ENCODE results near the gene BCL7A.
"Not testable (repeated sequence)": the region's sequence is repeated elsewhere in the genome, so short reads cannot be mapped to it uniquely, and the experiment has no call there.

The BCL7A gene

GRCh38 chr12:122021822-122022392 is at the start of gene BCL7A:
TSS of gene BCL7A (plus strand) at chr12:122021884. CDS start at chr12:122022092, 208 bp downstream.
- DNase-seq (ENCODE audit: low read depth in 2 of 2), result peak; percentile 39 to 54

GRCh38 chr12:121974026-121974985 is 47.4 kb upstream of the BCL7A start:
- no peak for DNase-seq (ENCODE audit: low read depth in 2 of 2)

DNA sequence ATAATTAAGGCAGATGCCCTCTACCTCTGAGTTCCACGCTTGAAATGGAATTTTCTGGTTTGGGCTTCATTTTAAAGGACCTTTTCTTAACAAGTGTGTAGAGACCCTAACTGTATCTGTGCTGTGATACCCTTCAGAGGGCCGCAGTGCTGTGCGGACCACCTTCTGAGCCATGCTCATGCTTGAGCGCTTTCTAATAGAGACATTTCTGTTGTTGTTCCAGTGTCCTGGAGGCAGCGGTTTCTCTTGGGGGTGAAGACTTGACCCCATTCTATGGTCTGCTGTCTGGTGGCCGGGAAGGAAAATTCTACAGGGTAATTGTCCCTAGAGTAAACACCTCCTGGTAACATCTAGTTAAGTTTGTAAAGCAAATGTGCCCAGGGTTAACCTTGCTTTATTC is 46.7 kb upstream of the BCL7A start:
- DNase-seq (ENCODE audit: low read depth in 2 of 2), result no peak

DNA sequence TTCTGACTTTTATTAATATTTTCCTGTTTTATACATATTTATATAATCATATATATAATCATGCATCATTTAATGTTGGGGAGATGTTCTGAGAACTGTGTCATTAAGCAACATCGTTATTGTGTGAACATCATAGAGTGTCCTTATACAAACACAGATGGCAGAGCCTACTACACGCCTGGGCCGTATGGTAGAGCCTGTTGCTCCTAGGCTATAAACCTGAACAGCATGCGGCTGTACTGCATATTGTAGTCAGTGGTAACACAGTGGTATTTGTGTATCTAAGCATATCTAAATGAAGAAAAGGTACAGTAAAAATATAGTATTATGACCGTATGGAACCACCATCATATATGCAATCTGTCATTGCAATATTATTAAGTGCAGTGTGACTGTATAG is 44.7 kb upstream of the BCL7A start:
- no peak for DNase-seq (ENCODE audit: low read depth in 2 of 2)

DNA sequence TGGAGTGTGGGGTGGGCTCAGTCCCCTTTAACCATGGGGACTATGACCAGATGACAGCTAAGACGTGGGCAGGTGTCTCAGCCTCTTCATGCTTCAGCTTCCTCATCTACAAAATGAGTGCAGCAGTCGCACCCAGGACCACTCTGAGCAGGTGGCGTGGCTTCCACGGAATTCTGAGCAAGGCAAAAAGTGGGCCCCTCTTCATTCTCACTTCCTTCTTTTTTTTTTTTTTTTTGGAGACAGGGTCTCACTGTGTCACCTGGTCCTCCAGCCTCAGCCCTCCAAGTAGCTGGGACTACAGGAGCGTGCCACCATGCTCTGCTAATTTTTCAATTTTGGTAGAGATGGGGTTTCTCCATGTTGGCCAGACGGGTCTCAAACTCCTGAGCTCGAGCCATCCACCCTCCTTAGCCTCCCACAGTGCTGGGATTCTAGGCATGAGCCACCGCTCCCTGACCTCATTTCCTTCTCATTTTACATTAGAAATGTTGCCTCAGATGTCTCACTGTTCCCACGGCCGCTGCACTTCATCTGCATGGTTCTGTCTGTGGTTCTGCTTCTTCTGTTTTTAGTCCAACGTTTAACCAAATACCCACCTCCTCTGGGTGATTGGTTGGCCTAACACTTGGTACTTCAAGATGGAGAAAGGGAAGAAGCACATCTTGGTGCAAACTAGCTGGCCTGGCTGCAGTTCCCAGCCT is 41.3 kb upstream of the BCL7A start:
- DNase-seq (ENCODE audit: low read depth in 2 of 2), result no peak

GRCh38 chr12:121980892-121981272 is 40.8 kb upstream of the BCL7A start:
- DNase-seq (ENCODE audit: low read depth in 2 of 2), result no peak

- DNase-seq (ENCODE audit: low read depth in 2 of 2), result no peak
Observed at GRCh38 chr12:121981456-121981855, 40.2 kb upstream of the BCL7A start.

DNA sequence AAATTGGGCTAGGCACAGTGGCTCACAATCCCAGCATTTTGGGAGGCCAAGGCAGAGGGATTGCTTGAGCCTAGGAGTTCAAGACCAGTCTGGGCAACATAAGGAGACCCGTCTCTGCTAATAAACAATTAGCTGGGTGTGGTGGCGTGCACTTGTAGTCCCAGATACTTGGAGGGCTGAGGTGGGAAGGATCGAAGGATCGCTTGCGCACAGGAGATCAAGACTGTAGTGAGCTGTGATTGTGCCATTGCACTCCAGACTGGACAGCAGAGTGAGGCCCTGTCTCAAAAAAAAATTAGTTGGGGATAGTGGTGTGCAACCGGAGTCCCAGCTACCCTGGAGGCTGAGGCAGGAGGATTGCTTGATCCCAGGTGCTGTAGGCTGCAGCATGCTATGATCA is 38.7 kb upstream of the BCL7A start:
- no peak for DNase-seq (ENCODE audit: low read depth in 2 of 2)

DNA sequence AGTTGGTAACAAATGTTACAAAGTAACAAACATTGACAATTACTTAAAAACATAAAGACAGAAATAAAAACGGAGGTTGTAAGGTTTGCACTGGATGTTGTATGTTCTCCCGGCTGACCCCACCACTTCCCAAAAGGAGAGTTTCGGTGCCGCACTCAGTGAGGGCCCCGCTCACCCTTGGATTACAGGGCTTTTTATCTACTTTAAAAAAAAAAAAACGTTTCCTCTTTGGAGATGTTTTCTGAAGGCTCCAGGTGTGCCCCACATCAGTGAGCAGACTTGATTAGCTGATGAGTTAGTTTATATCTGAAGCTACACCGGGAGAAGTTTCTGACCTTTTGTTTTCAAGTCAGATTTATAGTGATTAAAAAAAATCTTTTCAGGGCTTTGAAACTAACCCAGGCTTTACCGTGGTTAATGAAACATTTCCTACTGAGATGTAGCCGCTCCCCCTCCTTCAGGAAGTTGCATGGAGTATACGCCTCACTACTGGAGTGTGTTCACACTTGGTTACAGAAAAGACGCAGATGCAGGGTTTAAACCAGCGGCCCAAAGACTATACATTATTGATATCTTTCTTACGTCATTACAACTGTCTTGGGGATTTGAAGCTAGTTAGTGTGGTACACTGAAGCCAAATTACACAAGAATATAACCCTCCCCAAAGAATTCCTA is 38.0 kb upstream of the BCL7A start:
- DNase-seq (ENCODE audit: low read depth in 2 of 2), result no peak

- DNase-seq (ENCODE audit: low read depth in 2 of 2), result no peak
Observed at GRCh38 chr12:121986489-121987245, 35.0 kb upstream of the BCL7A start.

DNA sequence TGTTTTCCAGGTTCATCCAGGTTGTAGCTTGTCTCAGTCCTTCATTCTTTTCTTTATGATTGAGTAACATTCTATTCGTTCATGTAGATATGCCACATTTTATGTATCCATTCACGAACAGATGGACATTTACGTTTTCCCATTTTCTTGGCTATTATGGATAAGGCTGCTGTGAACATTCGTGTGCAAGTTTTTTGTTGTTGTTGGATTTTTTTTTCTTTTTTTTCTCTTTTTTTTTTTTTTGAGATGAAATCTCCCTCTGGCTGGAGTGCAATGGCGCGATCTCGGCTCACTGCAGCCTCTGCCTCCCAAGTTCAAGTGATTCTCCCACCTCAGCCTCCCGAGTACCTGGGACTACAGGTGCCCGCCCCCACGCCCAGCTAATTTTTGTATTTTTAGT is 33.2 kb upstream of the BCL7A start:
- DNase-seq (ENCODE audit: low read depth in 2 of 2), result not testable (repeated sequence)

GRCh38 chr12:121989276-121990113 is 32.2 kb upstream of the BCL7A start:
- no peak for DNase-seq (ENCODE audit: low read depth in 2 of 2)

GRCh38 chr12:121990114-121990647 is 31.5 kb upstream of the BCL7A start:
- no peak for DNase-seq (ENCODE audit: low read depth in 2 of 2)

DNA sequence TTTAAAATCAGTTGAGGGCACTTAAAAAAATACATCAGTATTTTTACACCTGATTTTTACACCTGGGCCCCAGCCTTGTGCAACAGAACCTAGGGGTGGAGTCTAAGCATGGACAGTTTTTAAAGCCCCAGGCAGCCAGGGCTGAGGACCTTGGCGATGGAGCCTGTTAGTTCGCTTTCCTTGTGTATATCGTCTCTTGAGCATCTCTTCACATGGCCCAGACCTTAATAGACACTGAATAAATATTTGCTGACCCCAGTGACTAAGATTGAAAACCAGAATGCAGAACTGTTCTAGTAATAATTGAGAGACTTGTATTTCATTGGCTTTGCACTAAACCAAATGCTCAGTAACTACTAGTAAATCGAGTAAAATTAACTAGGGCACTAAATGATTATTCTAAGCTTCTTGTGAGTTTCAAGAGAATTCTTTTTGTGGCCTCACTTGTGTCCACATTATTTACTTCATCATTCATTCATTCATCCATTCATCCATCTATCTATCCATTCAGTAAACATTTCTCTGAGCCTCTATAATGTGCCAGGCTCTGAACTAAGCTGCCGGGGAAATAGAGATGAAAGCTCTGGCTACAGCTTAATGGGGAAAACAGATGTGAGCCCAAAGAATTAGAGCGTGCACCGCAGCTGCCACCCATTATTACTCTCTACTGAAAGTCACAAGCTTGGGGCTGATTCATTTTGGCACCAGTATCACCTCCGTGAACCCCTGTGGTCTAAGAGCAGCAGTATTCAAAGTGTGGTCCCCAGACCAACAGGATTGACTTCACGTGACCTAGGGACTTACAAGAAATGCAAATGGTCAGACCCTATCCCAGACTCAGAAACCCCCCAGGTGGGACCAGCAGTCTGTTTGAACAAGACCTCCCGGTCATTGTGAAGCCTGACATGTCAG is 30.7 kb upstream of the BCL7A start:
- DNase-seq (ENCODE audit: low read depth in 2 of 2), result peak in 1 of 2 donors; percentile 33

DNA sequence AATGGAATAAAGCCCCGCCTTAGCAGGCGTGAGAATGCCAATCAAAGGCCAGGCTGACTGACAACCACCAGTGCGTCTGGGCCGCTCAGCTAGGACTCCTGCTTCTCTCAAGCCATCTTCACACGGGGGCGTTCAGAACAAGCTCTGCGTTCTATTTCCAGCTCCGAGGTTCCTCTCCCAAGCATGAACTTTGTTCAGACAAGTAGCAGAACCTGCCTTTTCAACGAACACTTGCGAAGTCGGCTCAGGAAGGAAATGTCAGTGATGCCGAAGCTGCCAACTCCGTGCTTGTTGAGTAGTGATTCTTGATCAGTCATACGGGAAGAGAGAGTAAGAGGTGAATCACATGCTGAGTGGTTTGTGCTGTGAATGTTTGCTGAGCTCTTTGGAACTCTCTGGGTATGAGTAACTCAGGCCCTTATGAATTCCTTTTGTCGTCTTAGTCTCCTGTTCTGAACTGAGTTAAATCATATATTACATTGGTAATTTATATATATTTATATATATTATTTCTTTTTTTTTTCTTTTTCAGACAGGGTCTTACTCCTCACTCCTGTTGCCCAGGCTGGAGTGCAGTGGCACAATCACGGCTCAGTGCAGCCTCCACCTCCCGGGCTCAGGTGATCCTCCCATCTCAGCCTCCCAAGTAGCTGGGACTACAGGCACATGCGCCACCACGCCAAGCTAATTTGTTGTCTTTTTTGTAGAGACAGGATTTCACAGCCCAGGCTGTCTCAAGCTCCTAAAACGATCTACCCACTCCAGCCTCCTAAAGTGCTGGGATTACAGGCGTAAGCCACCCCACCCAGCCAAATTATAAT is 29.4 kb upstream of the BCL7A start:
- peak; percentile 22 to 44 for DNase-seq (ENCODE audit: low read depth in 2 of 2)

DNA sequence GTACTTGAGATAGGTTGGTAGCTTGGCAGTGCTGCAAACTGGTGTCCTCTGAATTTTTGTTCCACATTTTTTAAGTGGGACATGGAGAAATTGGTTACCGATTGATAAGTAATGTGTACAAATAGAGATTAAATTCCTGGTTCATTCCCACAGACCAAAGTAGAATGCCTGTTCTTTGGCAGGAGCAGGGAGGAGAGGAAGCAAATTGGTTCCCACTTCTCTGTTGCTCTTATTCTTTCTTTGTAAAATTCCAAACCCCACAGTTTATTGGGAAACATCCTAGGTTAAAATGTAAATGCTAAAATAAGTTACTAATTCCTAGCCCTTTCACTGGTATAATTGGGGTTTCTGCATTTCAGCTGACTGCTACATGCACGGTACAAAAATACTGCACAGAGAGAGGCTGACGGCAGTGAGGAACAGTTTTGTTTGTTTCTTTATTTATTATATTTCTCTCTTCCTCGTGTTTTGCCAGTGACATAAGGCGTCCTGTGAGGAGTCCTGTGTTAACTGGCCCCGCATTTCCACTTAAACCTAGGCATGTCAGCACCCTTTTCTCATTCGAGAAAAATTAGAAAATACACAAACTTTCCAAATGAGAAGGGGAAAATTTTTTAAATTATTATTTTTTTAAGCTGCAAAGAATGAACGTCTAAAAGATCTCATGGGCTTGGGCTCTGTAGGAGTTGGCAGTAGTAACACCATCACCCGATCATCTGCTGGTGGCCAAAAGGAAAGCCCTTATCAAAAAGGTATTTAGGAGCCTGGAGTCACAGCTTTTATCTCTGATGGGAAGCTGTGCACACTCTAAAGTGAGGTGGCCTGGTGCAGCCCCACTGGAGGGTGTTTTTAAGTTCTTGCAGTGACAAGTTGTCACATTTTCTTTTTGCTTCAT is 25.4 kb upstream of the BCL7A start:
- no peak for DNase-seq (ENCODE audit: low read depth in 2 of 2)
